Left lobe of liver (tissue), 2 donors: ENCODE data around the gene BACH1. TPM values are rescaled to one million over a fixed set of nuclear protein-coding genes. Genes with fewer than 3 reads are reported as not detected.

Experiments used
- ATAC-seq: fragments of 200-7000 bp; cut with Tn5 transposase; one replicate; pipeline ENCODE4 v1.9.1; 2020; ENCODE audit warnings: mild to moderate bottlenecking, moderate library complexity
- DNase-seq: peaks from one replicate; pipeline ENCODE4 v3.0.0-alpha.2; 2020; ENCODE audit warnings: low spot score
- total RNA-seq: library from RNA; stranded (reverse); gene quantifications from one replicate; pipeline ENCODE4 v1.2.1, GENCODE V29; 2021
- donor health status: DM: no; HTN: no; CAD: no; lungs with moderate emphysema.
- donor health status: DM: no; HTN: yes; CAD: no.

Gene BACH1
- total RNA-seq, 1 donor from 2014 or later, result 27.0 TPM

- DNase-seq (no peak), ATAC-seq (no peak)
Observed at GRCh38 chr21:29374481-29374880, 75.8 kb downstream of the BACH1 start.

DNA sequence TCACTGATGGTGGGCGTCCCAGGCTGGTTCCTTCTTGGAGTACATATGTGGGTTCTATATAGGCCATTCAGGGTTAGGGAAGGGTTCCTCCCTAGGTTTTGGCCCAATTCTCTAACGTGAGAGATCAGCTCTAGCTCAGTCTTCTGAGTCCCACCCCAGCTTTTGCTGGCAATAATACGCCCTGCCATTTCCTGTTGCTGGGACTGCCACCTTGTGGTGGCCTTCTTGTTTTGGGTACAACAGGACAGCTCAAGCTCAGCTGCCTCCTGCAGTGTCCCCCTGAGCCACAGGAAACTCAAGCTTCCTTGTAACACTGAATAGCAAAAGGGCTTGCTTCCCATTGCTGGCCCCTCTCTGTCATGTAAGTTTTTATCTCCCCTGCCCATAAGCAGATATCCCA is 77.8 kb downstream of the BACH1 start:
- ATAC-seq, result peak; percentile 78
- peak; percentile 47 for DNase-seq

DNA sequence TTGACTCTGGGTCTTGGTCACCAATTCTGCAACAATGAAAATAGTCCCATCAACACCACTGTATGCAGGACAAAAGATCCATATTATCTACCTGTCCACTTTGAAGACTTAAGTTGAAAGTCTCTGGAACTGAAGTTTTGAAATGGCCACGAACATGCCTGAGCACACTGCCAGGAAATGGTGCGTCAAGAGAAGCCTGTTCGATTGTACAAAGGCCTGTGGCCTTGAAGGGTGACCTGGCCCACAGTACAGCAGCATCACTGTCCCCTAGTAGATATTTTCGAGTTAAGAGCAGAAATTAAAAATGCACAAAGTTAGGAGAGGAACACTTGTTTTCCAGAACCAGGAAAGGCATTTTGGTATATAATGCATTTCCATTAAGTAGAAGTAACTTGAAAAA is 78.5 kb downstream of the BACH1 start:
- ATAC-seq (no peak), DNase-seq (peak; percentile 19)

GRCh38 chr21:29378832-29379231 is 80.1 kb downstream of the BACH1 start:
- ATAC-seq, result no peak
- no peak for DNase-seq

DNA sequence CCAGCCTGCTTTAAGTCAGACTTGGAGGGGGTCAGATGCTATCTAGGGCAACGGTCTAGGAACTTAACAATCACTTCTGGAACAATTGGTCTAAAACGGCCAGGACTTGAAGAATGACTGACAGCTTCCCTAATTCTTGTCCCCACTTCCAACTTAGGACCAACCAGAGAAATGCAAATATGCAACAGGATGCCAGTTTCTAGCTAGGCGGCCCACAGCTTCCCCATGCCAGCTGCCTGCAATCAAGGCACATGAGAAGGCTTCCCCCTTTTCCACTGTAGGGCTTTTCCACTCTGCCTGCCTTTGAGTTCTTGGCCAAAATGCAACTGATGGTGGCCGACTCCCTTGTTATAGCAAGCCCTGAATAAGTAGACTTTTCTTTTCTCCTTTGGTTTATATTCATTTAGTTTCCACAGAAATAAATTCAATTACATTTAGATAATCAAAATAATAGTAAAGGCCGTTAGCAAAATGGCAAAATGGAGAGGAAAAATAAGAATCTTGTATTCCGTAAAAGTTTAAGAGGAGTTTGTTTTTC is 80.9 kb downstream of the BACH1 start:
- DNase-seq, result no peak
- no peak for ATAC-seq

GRCh38 chr21:29382030-29382654 is 83.4 kb downstream of the BACH1 start:
- DNase-seq (no peak), ATAC-seq (no peak)

- ATAC-seq (no peak), DNase-seq (no peak)
Observed at GRCh38 chr21:29384683-29385359, 86.1 kb downstream of the BACH1 start.

DNA sequence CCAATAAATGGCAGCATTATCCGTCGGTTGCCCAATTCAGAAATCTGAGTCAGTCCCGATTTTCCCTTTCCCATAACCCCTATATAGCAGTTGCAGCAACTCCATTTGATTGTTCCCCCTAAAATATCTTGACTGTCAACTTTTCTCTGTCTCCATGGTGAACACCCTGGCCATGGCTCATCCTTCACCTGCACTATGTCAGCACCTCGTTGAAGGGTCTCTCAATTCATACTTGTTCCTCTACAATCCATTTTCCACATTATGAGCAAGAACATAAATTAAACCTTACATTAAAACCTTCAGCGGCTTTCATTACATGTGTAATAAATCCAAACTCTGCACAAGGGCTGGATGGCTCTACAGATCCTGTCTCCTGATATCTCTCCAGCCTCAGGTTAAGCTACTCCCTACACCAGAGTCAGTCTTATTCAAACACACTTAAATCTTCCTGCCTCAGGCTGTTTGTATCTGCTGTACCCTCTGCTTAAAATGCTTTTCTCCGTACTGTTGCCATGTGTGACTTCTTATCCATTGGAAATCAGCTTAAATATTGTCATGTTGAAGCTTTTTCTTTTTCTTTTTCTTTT is 87.3 kb downstream of the BACH1 start:
- DNase-seq, result no peak
- no peak for ATAC-seq

DNA sequence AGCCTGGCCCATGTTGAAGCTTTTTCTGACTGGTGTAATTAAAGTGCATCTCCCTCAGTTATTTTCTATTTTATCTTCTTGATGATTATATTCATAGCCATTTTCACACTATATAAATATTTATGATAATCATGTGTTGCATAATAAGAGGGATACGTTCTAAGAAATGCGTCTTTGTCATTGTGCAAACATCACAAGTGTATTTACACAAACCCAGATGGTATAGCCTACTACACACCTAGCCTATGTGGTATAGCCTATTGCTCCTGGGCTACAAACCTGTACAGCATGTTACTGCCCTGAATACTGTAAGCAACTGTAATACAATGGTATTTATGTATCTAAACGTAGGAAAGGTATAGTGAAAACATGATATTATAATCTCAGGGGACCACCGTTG is 88.1 kb downstream of the BACH1 start:
- DNase-seq (no peak), ATAC-seq (no peak)

DNA sequence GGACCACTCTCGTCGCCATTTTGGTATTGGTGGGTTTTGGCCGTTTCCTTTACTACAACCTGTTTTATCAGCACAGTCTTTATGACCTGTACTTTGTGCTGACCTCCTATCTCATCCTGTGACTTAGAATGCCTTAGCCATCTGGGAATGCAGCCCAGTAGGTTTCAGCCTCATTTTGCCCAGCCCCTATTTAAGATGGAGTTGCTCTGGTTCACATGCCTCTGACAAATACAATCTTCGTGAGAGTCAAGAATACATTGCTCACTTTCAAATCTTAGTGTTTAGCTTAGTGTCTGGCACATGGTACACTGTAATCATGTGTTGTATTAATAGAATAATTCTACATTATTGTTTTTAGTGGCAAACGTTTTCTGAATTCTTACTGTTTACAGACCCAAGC is 88.9 kb downstream of the BACH1 start:
- ATAC-seq (no peak), DNase-seq (no peak)

DNA sequence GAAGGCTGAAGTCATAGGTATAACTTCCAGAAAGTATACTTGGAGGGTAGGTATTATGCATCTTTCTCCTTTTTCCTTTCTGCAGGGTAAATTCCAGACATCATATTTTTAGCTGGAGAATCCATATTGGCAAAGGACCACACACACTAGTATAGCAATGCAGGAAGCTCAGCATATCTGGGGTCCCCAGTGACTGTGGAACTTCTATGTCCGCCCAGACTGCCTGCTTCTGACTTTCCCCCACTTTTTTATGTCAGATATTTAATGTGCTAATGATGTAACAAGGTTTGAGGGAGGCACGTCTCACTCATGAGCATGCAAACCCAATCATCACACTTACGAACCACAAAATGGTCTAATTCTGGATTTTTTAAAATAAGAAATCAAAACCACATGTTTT is 90.4 kb downstream of the BACH1 start:
- no peak for DNase-seq
- ATAC-seq, result no peak

GRCh38 chr21:29390778-29391177 is 92.1 kb downstream of the BACH1 start:
- no peak for DNase-seq

DNA sequence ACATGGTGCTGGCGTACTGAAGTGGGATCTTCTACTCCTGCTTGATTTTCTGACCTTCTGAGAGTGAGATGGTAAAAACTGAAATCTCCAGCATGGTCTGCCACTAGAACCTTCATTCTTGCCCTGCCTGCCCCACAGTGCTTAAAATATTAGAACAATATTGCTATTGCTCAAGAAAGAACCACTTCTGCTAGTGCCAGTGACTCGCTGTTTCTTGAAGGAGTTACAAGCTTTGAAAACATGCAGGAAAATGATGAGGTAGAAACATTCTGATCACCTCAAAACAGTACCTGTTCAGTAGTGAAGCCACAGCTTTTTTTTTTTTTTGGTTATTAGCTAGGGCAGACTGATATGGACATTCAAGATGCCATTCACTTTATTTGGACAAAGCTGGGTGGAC is 95.3 kb downstream of the BACH1 start:
- DNase-seq (no peak), ATAC-seq (no peak)

More at GRCh38 chr21:29390778-29391177, 92.1 kb downstream of the BACH1 start:
- ATAC-seq, result no peak

Other genes starting within 250 kb of the BACH1 start
- gene CCT8, start 225.3 kb upstream of the BACH1 start, total RNA-seq, result 37.4 TPM
- gene MAP3K7CL, start 168.3 kb upstream of the BACH1 start, total RNA-seq, result 3.8 TPM